Fibroblast of the conjunctiva (primary cell): ENCODE data around the gene TAGLN2.
"Not testable (repeated sequence)": the region's sequence is repeated elsewhere in the genome, so short reads cannot be mapped to it uniquely, and the experiment has no call there.

Experiments used
- DNase-seq: peaks from one replicate; pipeline ENCODE4 v3.0.0-alpha.2; 2010; ENCODE audit warnings: low read depth

TAGLN2 gene

DNA sequence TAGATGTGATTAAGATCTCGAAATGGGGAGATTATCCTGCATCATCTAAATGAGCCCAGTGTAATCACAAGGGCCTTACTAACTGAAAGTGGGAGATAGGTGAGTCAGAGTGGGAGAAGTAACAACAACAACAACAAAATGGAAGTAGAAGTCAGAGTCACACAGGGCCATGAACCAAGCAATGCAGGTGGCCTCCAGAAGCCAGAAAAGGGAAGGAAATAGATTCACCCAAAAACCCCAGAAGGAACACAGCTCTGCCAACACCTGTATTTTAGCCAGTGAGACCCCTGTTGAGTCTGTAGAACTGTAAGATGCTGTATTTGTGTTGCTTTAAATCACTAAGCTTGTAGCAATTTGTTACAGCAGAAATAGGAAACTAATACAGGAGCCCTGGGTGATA is 4.1 kb downstream of the TAGLN2 start:
- no peak for DNase-seq

DNA sequence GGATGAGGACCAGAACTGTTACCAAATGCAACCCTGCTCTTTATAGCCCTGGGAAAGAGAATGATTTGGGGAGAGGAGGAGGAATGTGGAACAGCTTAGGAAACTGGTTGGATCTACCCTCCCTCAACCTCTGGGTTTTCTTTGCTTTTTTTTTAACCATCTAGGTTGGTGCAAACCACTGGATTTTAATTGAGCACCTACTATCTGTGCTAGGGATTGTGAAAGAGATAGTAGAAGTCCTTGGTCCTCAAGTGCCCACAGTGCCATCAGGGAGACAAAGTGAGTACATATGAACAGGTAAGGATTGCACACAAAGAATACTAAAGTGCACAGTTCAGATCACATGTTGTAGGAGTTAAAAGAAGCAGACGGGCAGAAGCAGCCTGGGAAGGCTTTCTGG is 4.7 kb downstream of the TAGLN2 start:
- no peak for DNase-seq

DNA sequence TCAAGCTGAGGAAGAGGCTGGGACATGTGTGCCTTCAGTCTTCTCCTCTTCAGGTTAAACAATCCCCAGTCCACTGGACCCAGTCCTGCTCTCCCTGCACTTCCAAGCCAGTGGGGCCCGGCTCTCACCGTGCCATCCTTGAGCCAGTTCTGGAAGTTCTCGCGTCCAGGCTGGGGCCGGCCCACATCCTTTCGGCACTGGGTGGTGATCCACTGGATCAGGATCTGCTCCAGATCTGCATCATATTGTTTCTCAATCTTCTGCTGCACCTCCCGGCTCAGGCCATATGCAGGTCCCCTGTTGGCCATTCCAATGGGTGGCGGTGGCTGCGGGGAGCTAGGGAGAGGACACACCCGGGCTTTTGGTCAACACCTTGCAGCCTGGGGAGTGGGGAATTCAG is 5.1 kb downstream of the TAGLN2 start:
- DNase-seq: no peak

DNA sequence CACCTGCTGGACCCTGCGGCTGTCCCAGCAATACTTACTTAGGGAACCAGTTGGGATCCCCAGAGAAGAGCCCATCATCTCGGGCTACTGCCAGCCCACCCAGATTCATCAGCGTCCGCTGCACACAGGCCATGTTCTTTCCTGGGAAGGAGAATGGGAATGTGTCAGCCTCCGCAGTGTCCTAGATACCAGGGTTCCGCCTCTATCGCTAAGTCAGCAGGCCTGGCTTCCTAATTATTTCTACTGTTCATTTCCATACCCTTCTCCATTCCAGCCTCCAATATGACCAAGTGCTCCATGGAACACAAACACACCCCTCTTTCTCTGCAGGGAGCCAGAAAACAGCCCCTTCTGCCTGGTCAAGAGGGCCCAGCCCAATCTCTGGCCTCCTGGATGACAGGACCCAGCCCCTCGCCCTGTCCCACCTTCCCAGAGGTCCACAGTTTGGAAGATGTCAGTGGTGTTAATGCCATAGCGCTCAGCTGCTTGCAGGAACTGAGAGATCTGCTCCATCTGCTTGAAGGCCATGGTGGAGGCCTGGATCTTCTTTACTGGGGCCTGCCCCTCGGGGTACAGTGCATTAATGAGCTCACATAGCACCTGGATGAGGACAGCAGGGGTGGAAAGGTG is 6.0 kb downstream of the TAGLN2 start:
- DNase-seq: no peak

DNA sequence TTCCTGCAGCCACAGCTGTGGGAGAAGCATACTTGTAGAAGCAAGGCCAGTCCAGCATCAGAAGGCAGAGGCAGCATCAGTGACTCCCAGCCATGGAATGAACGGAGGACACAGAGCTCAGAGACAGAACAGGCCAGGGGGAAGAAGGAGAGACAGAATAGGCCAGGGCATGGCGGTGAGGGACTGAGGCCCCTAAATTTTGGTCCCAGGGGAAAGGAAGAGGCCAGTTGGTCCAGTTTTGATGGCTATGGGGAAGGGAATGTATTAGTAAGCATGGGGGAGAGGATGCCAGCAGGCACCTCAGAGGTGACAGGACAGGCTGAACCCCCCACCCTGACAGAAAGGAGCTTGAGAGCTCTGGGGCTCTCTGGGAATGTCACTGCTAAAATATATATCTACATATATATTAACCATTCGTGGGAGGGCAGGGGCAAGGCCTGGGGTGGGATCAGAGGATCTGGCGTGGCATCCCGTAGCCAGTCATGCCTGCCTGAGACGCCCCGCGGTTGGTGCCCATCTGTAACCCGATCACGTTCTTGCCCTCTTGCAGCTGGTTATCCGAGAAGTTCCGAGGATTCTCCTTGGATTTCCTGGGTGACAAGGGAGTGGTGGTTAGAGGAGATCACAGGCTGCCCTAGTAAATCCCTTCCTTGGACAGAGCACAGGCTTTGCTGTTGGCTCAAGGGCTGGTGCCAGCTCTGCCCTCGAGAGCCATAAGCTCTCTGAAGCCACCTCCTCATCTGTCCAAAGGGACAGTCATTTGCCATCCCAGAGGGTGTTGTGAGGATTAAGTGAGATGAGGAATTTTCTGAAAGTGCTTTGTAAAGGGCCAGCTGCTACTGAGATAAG is 6.7 kb downstream of the TAGLN2 start:
- DNase-seq: no peak

DNA sequence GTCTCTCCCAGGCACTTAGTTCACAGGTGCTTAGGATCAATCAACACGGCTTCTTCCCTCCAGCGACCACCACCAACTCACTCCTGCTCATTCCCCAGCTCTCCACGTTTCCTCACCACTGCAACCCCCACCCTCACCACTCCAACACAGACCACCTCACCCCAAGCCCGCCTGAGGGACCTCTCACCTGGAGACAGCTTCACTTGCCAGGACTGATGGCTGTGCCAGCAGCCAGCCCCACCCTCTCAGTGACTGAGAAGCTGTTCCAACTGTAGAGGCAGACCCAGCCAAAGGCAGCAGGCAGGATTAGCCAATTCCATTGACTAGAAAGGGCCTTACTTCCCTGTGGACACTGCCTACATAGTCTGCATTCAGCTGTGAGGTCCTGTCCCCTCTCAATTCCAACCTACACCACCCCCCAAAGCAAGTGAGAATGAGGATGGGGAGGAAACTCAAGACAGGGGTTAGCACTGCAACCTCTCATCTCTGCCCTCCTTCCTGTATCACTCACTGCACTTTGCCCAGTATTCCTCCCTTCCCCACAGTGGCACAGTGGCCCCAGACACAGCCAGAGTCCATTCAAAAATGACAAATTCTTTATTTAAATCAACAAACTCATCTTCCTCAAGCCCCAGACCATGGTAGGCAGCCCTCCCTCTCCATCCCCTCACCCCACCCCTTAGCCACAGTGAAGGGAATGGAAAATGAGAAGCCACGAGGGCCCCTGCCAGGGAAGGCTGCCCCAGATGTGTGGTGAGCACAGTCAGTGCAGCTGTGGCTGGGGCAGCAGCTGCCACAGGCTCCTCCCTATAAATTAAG is 7.6 kb downstream of the TAGLN2 start:
- no peak for DNase-seq

DNA sequence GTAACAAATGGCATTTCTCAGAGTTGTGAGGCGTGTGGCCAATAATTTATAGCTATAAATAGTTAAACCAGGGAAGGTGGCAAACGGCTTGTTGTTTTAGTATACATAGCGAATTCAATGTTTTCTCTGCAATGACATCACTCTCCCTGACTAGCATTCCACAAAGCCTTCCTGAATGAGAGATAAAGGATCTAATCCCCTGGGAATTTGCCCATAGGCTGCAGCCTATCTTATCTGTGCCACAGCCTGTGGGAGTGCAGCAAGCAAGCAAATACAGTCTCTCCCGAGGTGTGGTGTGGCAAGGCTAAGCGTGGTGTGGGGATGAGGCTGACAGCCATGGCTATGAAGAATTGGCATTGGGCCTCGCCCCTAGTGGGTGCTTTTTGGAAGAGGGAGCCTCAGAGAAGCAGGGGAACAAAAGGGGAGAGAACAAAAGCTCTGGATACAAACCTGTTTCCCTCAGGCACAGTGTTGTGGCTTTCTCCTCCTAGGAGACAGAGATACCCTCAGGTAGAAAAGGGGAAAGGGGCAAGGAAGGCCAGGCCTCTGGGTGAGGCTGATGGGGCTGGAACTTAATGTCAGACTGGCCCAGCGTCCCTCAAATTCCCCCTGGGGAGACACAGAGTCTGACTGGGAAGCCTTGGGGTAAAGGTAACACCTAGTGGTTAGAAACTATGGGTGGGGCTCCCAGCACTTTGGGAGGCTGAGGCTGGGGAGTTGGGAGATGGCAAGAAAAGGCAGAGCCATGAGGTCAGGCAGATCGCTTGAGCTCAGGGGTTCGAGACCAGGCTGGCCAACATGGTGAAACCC is 8.9 kb downstream of the TAGLN2 start:
- DNase-seq: no peak

DNA sequence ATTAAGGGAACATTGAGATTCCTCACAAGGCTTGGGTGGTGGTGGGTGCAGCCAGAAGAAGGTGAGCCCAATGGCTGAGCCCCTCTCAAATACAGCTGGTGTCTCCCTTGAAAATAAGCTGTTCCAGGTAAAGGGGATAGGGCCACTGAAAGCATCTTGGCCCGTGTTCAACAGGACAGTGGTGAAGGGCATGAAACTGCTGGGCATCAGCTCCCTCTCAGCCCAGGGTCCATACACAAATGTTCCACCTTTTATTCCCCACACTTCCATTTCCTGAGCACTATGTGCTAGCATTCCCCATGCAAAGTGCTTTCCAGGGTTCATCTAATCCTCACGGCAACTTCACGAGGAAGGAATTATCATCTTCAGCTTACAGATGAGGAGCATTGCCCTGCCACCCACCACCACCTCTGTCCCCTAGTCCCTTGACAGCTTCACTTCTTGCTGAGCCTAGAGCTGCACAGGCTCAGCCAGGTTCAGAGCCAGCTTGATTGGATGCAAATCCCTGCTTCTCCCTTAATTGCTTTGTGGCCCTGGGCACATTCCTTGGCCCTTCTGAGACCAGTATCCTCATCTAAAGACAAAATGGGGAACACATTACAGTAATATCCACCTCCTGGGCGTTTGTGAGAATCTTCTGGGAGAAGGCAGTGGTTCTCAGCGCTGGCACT is 9.6 kb downstream of the TAGLN2 start:
- no peak for DNase-seq

DNA sequence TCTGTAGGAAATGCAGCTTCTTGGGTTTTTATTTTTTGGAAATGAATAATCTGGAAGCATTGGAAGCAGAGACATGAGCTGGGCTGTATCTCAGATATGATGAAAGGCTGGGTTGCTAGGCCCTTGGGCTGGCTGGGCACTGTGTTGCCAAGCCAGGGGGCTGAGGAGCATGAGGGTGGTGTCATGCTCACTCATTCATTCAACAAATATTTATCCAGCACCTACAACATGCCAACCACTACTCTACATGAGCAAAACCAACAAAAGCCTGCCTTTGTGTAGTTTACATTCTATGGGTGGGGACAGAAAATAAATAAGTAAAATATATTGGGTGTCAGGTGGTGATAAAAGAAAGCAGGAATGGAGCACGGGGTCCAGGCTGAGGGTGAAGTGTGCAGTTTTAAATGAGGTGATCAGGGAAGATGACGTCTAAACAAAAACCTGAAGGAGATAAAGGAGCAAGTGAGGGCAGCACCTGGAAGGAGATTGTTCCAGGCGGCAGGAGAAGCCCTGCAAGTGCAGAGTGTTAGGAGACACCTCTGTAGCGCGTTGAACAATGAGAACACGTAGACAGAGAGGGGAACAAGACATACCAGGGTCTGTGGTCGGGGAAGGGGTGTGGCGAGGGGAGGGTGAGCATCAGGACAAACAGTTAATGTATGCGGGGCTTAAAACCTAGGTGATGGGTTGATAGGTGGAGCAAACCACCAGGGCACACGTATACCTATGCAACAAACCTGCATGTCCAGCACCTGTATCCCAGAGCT is 10.9 kb downstream of the TAGLN2 start:
- no peak for DNase-seq

DNA sequence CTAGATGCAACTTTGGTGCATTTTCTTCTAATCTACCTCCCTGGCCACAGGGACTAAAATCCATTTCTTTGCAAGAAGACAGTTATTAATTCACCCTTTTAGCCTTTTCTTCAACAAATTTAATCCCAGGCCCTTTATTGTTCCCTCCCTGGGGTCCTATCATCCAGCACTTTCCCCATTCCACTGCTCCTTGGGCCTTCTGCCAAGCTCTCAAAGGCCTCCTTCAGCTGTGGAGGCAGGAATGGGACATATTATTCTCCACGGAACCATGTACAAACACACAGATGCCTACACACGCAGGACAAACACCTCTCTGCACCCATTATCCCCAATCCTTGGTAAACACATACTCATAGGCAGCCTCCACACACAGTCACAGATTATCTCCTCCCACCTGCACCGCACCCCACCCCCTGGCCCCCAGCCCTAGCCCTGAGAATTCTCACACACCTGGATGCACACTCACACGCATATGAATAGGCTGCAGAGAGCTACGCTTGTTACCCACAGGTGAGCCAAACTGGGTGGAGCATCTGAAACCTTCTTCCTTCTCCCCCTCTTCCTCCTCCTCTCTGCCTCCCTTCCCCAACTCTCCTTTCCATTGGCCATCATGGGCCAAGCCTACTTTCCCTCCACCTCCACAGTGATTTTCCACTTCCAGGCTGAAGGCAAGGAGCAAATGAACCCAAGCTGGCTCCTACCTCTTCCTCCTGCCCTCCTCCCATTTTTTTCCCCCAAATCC is 11.7 kb downstream of the TAGLN2 start:
- DNase-seq: no peak

DNA sequence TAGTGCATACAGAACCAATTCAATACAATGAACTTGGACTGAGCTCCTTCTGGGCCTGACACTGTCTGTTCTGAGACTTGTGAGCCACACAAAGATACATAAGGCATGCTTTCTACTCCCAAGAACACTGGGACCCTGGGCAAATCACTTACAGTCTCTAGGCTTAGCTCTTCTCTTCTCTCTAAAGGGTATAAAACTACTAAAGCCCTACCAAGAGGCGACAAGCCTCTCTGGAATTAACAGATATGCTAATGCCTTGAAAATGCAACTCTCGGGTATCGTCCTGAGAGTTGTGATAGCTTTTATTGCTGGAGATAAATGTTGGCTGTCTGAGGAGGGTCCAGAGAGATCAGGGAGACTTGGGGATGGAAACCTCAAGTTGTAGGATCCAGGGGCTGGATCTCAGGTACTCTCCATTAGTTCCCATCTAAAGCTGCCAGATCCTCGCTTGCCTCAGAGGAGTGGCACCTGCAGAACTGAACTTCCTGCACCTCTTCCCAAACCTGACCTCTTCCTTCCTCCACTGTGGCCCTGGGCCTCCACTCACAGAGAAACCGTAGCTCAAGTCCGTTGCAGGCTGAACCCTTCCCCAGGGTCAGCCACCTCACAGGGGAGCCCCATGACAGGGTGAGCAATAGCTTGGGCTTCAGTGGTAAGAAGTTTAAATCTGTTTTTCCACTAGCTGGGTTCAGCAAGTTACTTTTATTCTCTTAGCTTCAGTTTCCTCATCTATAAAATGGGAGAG is 13.8 kb downstream of the TAGLN2 start:
- DNase-seq: no peak

DNA sequence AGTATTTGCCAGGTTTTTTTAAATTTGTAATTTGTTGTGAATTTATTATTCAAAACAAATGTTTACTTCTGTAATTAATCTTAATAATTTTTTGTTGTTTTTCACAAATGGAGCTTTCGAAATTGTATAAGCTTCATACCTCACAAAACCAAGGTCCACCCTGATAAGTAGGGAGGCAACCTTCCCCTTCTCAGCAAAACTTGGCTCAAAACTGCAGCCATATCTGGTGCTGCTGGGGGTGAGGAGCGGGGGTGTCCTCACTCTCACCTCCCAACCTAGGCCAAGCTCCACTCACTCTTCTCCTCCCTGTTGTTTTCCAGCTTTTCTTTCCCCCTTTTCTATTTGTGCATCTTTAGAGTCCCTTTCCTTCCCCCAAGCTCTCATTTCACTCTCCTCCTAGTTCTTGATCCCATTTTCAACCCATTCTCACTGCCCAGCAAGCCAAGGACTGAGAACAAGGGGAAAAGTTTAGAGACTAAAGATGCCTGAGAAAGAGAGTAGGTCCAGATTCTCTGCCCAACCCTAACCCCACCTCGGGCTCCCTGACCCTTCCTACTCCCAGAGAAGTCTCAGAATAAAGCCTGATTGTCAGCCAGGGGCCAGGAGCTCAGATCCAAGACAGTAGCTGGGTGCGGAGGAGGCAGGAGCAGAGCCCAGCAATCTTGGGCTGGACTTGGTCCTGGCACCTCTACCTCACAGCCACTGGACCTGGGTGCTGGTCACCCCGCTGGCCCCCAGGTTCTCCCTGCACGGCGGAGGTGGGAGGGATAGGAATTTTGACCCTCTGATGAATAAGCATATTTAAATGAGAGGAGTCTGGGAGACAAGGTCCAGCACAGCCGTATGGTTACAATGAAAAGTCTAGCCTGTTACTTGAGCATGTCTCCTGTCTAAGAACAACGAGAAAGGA is 17.0 kb downstream of the TAGLN2 start:
- DNase-seq: no peak

DNA sequence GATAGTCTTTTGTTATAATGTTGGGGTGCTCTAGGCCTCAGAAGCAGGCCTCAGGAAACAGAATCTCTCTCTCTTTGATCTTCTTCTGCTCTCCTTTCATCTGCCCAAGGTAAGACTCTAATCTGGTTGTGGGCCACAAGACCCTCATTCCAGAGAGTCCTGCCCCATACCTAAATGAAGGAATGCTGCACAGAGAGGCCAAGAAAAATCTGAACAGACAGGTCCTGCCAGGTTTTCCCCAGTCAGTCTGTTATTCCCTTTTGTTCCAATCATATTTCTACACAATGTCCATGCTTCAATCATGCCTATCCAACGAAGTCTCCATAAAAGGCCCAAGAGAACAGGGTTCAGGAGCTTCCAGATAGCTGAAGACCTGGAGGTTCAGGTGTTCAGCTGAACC is 18.3 kb downstream of the TAGLN2 start:
- DNase-seq: no peak

DNA sequence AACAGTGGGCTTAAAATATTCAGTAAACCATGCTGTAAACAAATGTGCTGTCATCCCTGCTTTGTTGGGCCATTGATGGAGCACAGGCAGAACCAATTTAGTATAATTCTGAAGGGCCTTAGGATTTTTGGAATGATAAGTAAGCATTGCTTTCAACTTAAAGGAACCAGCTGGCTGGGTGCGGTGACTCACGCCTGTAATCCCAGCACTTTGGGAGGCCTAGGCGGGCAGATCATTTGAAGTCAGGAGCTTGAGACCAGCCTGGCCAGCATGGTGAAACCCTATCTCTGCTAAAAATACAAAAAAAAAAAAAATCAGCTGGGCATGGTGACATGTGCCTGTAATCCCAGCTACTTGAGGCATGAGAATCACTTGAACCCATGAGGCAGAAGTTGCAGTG is 21.3 kb downstream of the TAGLN2 start:
- DNase-seq: not testable (repeated sequence)

DNA sequence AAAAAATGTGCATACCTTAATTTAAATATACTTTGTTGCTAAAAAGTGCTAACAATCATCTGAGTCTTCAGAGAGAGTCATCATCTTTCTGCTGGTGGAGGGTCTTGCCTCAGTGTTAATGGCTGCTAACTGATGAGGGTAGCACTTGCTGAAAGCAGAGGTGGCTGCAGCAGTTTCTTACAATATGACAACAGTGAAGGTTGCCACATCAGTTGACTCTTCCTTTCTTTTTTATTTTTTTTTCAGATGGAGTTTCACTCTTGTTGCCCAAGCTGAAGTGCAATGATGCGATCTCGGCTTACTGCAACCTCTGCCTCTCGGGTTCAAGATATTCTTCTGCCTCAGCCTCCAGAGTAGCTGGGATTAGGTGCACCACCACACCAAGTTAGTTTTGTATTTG is 22.8 kb downstream of the TAGLN2 start:
- DNase-seq: no peak

DNA sequence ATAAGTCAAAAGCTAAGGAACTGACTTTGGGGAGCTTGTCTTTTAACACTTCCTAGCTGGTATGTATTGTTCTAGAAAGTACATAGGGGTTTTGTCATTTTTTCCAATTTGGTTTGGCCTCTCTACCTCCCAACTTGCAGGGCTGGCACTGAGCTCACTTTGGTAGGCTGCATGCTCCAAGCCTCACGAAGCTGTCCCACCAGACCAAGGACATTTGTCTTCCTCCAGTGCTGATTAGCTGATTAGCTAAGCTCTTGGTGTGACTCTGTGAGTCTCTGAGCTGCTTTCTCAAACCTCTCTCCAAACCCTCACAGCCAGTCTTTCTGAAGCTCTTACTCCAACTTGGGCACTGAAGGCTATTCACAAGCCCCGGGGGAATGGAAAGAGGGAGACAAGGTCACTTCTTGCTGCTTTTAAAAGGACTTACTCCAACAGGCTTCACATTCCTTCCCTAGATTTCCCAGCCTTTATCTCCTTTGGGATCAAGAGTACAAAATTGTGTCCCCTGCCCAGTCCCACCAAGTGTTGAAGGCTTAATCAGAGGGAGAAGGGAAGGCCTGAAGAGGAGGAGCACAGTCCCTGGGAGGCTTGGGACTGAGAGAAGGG is 24.4 kb downstream of the TAGLN2 start:
- no peak for DNase-seq

DNA sequence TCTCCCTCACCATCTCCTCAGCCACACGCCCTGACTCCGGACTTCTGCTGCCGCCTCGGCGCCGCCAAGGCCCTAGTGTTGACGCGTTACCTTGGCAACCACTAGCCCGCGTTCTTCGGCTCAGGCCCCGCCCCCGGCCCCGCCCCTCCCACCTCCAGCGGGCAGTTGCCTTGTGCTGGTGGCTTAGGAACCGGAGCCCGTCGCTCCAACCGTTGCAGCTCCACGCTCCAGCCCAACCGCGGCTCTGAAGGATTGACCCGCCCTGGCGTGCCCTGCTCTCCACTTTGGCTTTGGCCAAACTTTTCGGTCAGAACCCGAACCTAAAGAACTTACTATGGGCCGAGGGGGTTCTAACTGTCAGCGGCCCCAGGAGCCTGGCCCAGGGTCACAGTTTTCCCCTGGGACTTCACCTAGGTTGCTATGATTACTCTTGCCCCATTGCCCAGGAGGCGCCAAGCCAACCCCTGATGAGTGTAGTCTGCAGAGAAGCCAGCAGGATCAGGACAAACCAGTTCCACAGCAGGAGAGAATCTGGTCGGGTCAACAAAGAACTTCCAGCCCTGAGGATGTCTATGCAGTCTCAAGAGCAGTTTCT is 25.1 kb downstream of the TAGLN2 start, which contains the start of gene CFAP45:
CFAP45 (minus strand) TSS at position 80 of the 595 bp plus-strand sequence; CDS start at position 13, 67 bp downstream.
- DNase-seq: peak; percentile 68
